Measurements from ENCODE around the gene CREB5.

The CREB5 gene

DNA sequence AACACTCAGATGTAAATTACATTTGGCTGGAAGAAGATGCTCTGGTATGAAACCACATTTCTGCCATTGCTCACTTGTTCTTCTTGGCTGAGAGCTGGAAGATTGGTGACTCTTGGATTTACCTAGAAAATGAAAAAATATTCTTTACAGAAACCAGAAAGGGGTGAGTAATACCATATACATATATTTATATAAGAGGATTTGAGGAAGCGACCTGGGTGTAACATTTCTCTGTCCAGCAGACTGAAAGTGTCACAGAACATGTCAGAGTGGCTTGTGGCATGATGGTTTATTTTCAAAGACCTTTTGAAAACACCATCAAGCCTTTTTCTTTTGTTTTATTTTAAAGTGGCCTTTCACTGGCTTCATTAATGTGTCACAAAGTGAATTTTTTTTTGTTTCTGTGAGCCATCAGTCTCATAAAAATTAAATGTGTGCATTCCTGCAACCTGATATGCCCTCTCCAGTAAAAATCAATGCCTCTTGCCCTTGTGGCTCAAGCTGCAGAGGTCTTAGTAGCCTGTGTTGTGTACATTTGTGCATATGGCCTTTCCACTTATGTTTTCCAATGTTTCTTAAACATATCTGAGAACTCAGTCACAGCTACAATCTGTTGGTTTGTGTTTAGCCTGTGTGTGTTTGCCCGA, 23.5 kb downstream of the CREB5 start:
- no peak for DNase-seq

DNA sequence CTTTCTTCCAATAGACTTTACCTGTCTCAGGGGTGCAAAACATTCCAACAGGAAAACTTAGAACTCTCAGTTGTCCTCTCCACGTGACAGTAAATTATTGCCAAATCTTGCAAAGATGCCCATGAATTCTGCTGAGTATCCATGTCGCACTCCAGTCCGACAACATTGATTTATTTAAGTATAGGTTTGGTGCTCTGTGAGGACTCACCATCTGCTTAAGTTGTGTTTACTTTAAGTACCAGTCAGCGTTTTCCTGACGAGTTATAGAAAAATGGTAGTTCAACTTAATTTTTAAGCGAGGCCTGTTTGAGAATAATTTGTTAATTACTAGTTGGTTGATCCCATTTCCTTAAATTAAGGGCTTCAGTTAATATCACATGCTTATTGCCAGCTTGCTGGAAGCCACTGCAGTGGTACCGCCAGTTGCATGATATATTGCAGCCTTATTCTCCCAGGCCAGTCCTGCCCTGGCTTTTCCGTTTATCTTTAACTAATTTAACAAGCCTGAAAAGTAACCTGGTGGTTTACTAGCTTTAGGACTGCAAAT, 27.8 kb downstream of the CREB5 start:
- no peak for DNase-seq

DNA sequence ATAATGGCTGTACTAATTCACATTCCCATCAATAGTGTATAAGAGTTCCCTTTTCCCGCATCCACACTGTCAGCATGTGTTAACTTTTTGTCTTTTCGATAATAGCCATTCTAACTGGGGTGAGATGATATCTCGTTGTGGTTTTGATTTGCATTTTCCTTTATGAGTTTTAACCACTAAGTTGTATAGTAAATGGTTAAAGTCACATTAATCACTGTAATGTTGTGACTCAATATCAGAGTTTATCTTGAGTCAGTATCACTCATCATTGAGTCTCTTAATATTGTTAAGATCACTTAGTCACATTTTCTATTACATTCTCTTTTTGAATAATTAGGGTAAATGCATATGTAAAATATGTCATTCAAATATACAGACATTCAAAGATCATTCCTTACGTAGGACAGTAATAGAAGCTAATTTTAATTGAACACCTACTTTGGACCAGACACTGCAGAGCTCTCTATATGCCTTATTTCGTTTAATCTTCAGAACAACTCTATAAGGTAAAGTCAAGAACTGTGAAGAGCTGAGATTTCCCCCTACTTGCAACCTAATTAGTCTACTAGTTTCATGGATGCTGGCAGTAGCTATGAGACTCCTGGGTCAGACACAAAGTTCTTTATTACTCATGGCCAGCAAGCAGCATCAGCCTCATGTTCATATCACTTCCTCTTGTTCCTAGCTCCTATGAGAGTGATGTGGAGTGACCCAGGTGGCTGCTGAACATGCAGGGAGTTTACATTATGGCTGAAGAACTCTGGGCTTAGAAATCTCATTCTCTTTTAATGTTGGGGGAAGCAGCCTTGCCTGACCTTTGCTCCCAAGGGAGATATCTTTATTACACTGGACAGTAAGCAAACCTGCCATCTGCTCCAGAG, 30.5 kb downstream of the CREB5 start:
- DNase-seq, result no peak

DNA sequence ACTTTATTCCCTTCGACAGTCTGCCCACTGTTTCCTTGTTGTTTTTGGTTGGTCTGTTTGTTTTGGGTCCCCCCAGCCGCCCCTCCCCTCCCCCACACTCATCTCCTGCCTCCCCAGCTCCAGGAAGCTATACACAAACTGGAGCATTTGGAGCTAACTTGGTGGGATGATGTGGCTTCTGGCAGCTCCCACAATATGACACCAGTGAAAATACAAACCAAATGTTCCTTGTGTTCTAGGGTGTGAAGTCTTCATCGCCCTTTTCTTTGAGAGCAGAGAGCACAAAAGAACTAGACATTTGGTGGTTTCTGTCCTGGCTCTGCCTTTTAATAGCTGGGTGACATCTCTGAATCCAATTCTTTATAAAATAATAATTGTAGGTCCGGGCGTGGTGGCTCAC, 33.8 kb downstream of the CREB5 start:
- DNase-seq, result no peak

DNA sequence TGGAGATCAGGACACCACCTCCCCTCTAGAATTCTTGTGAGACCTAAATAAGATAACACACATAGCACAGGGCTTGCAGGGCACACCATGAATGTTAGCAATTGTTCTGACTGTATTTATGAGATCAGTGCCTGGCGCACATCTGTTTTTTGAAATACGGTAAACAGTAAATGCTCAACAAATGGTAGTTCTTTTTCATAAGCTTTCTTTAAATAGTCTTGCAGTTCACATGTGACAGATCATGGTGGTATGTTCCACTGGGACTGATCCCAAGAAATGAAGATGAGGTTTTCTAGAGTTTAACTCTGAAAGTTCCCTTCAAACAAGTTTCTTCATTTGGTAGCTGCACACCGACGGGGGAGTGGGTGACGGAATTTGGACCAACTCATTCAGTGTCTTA, 34.8 kb downstream of the CREB5 start:
- peak; percentile 21 for DNase-seq

DNA sequence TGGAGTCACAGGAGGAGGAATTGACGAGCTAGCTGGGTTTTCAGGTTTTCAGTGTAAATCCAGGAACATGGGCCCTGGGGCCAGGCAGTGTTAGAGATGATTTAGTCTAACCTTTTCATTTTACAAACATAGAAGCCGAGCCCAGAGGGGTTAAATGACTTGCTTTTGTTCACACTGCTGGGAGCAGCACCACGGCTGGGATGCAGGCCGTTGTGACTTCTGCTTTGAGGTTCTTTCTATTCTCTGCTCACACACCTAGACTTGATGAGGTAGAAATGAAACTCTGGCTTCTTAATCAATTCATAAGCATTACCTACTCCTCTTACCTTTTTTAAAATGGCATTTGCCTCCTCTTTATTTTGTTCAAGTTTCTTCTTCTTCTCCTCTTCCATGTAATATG, 36.4 kb downstream of the CREB5 start:
- DNase-seq, result no peak

DNA sequence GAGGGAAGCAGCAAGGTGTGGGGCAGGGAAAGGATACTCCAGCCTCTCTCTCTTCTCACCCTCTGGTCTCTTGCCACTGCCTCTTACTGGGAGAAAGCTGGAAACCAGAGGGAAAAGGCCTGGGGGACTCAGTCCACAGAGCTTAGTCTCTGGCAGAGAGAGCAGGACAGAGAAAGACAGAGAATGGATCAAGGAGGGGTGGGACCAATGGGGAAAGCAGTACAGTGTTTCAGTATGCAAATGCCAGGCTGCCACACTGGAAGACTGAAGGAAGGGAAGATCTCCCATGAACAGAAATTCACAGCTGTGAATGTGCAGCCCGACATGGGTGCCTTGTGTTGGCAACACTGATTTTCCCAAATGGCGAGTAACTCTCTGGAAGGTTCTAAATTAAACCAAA, 40.4 kb downstream of the CREB5 start:
- no peak for DNase-seq

DNA sequence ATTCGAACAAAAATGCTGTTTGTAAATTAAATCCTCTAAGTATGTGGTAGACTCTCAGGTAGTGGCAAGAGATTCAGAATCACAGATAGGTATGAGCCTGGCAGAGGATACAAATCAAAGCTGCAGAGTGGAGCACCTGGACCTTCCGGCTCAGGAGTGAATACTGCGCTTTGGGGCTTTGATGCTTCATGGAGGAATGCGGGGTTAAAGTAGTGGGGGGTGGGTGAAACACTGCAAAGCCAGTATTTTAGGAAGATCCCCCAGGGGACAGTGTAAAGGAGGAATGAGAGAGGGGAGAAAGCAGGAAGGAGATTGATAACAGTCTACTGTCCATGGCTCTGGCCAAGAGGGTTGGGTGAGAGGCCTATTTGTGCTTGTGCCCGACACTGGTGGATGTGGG, 43.2 kb downstream of the CREB5 start:
- DNase-seq, result no peak

DNA sequence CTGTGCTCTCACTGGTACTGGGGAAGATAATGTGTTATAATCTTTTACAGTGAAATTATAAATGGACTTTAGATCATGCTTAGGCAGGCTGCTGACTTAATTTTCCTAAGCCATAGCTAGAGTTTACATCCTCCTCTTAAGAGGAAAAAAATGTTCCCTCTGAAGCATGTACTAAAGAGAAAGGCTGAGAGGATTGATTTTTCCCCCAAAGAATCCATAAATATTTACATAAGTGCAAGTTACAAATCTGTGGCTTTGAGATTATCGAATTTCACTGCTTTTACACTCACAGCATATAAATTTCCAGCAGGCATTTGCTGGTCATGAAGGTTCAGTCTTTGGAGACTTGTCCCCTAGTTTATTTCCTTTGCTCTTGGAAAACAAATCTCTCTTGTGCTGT, 43.7 kb downstream of the CREB5 start:
- DNase-seq, result no peak

DNA sequence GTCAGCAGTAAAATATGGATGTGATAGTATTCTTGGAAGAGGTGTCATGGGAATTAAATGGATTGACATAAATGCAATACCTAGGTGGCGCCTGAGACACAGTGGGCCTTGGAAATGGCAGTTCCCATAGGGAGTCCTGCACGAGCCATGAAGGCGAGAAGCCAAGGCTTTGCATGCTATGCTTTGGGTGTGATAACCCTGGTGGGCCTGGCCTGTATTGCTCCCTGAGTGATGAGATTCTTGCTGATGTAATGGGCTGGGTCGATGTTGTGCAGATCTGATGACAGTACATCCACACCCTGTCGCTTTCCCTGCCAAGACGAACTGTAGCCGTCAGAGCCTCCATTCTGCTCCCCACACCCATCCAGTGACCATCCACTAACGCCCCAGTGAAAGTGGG, 46.4 kb downstream of the CREB5 start:
- DNase-seq, result peak; percentile 48

DNA sequence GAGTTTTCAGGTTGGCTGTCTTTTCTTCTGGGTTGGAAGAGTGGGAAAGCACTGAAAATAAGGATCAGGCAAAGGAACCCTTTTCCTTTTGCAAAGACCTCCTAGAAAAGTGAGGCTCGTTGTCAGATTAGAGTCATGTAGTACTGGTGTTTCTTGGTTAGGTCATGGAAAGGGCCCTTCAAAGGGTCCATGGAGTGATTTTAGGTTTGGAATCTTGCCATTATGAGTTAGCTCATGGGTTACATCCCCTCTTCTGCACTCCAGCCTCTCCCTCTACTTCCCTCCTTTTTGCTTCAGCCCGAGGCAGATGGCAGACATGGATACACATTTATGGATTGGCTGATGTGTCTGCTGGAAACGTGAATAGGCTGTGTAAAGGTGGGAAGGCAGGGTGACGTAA, 47.0 kb downstream of the CREB5 start:
- DNase-seq, result no peak

DNA sequence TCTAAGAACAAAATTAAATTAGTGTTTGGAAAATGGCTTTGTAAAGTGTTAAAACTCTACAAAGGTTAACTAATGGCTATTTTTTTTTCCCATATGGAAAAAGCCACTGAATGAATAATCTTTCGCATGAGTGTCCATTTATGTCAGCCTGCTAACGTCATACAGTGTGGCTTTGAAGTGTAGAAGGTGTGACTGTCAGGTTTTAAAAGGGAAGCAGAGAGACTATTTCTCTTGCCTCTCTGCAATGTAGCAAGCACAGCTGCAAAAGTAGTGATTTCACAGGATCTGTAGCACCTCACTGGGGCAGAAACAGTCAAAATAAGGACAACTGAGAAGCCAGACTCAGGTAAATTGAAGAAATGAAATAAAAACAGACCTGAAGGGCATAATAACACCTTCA, 53.4 kb downstream of the CREB5 start:
- DNase-seq, result no peak

DNA sequence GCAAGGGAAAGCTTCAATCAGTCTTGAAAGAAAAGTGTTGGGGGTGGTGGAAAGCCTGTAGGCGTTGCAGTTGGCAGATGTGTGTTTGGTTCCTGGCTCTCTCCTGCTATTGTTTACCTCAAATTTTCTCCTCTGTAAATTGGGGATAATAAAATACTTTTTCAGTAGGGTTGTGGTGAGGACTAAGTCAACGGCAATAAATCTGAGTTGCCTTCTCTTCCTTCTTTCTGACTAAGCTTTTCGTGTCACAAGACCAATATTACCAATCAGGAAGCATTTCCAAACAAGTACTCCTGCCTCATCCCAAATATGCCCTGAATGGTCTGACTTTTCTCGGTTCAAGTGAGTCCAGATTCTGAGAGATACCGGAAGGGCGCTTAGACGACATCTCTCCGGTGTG, 54.0 kb downstream of the CREB5 start:
- no peak for DNase-seq

DNA sequence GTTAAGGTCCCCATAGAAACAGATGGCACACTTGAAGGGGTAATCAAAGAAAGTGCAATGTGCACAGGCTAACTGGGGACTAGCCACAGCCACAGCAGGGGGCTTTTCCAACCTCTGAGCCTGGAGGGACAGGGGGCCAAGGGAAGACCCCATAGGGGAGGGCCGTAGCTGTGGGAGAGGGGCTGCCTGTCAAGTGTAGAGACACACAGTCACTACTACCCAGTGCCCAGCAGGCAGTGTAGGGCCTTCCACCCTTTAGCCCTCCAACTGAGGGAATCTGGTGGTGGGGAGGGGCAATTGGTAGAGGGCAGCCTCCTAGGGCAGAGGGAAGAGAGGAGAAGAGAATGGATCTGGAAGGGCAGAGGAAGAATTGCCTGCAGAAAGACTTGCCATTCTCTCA, 54.6 kb downstream of the CREB5 start:
- DNase-seq, result no peak

DNA sequence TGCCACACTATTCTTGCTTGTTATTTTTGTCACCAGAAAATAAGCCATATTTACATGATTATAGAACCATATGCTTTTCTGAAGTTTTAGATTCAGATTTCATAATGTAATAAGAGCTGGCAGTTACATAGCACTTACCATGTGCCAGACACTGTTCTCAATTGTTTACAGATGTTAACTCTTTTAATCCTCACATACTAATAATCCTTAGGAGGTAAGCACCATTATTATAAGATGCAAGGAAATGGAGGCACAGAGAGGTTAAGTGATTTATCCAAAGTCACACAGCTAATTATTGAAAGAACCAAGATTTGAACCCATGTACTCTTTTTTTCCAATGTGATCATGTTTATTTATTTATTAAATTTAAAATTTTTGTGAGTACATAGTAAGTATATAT, 57.2 kb downstream of the CREB5 start:
- no peak for DNase-seq

DNA sequence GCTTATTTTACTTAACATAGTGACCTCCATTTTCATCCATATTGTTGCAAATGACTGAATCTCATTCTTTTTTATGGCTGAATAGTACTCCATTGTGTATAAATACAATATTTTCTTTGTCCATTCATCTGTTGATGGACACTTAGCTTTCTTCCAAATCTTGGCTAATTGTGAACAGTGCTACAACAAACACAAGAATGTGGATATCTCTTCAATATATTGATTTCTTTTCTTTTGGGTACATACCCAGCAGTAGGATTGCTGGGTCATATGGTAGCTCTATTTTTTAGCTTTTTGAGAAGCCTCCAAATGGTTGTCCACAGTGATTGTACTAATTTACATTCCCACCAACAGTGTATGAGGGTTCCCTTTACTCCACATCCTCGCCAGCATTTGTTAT, 58.0 kb downstream of the CREB5 start:
- no peak for DNase-seq

DNA sequence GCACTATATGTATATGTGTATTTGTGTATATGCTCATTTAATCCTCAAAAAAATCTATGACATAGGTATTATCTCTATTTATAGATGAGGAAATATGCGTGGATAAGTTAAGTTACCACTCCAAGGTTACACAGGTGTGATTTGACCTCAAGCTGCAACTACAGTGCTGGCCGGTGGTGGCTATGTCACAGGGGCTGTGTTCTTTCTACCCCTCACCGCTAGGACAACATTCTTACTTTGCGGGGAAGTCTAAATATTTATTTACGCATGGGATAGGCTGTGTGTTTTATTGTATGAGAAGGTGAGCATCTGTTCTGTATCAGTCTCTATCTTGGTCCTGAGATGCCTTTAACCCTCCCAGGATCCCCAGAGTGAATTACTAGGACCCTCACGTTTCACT, 60.0 kb downstream of the CREB5 start:
- DNase-seq, result no peak

DNA sequence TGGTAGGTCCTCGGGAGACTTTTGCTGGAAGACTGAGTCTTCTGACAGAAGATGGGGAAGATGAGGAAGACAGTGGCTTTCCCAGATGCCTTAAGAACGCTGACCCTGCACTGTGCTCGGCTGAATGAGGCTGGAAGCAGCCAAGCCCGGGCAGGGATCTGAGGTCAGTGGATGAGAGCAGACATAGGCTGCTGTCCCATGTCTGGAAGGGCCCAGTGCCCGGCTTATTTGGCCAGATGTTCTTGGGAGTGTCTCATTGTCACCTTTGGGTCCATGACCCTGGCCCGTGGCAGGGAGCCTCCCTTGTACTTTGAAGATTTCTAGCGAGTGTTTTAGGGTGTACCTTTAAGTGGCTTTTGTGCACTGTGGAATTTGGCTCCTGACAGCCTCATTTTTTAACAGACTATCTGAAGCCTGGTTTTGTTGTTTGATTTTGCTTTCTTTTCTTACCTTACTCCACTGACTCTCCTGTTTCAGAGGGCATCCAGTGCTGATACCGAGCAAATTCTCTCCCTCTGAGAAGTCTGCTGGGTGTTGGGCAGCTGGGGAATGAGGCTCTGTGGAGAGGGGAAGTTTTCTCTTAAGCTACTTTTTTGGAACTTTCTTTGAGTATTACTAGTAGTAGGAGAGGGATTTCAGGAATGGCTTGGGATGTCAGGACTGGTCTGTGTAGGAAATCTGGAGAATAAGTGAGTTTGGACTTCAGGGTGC, 61.4 kb downstream of the CREB5 start:
- DNase-seq, result no peak

DNA sequence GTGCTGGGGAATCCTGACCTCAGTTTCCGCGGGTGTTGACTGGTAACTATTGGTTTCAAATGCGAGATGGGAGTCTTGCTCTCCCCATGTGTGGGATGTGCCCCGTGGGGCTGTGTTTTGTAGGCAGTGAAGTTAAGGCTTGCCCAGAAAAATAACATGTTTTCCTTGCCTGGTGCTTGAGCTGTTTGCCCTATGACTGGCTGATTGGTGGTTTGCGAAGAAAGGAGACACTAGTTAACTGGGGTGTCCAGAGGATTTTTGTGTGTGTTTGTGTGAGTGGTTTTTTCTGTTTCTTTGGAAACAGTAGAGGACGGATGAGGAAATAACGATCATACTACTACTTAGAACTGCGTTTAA, 61.9 kb downstream of the CREB5 start:
- no peak for DNase-seq

DNA sequence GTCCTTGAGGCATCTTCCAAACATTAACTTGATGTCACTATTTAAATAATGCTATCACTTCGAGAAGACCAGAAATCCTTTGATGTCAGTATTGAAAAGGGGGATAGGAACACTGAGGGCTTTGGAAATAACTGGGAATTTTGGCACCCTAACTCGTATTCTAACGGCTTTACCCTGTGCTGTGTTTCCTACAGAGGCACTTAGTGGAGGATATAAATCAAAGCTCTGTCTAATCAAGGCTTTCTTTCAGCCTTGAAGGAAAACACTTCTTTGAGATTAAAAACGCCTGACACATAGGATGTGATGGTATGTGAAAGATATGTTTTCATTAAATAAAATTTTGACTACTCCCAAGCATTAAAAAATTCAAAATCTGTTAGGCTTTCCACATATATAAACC, 62.3 kb downstream of the CREB5 start:
- DNase-seq, result no peak

DNA sequence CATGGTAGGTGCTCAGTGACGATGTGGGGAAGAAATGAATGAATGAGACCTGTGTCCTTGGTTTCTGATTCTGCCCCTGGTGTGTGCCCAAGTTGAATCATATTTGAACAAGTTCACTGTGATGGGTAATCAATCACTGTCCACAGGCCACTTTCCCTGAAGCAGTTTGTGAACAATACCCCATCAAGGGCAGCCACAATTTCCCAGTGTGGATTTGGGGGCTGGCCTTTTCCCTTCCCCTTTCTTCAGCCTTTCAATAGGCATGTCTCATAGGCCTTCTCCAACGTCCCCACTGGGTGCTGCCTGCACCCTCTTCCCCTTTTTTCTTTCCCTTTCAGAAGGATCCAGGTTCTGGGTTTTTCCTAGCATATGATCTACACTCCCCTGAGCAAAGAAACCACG, 64.7 kb downstream of the CREB5 start:
- DNase-seq, result no peak

DNA sequence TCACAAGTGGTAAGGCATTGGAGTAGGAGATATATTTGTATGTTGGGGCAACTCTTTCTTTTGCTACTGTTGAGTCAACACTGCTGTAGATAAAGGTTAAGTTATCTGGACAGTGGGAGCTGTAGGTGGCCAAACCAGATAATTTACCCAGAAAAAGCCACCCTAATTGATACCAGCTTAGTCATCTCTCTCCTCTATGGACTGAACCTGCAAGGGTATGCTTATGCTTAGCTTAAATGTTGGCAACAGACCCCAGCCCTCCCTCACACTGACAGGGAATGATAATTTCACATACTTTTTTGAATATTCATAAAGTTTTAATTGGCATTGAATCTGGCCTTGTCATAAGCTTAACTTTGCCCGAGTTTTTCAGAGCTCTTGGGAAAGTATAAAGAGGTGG, 66.3 kb downstream of the CREB5 start:
- peak; percentile 54 for DNase-seq

DNA sequence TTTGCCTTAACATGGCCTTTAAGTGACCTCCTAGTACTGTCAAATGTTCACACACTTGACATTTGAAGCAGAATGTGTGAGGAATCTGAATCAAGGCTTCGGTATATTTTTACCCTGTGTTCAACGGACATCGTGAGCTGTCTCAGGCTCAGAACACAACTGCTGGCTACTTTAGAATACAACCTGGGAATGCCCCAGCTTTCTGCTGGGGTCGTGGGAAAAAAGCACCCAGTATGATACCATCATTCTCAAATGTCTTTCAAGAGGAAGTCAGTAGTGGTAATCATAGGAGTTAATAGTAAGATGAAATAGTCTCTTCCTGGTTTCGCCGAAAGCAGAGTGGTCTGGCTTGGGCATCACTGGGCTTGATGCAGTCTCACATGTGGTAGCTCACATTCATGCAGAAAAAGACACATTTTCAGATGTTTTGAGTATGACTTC, 67.2 kb downstream of the CREB5 start:
- no peak for DNase-seq

DNA sequence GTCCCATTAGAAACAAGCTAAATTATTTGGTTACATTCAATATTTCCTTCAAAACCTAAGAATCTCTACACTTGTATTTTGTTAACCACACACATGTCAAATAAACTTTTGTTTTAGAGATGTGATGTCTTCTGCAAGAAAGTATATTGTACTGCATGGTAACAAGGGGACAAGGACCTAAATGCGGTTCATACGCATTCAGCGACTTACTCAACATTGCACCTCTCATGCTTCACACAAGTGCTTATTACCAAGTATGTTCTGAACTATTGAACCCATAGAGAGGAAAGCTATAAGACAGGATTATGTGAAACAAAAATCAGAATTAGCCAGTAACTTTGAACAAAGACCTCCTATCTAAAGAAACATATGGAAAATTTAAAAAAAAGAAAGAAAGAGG, 68.3 kb downstream of the CREB5 start:
- no peak for DNase-seq

All from fibroblast of skin of scalp (primary cell).